Measurements from ENCODE around the gene SNX24.
A peak's percentile ranks its signal among the peaks of the same experiment; 100 is the strongest.

The SNX24 gene, protein sequence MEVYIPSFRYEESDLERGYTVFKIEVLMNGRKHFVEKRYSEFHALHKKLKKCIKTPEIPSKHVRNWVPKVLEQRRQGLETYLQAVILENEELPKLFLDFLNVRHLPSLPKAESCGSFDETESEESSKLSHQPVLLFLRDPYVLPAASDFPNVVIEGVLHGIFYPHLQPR

DNA sequence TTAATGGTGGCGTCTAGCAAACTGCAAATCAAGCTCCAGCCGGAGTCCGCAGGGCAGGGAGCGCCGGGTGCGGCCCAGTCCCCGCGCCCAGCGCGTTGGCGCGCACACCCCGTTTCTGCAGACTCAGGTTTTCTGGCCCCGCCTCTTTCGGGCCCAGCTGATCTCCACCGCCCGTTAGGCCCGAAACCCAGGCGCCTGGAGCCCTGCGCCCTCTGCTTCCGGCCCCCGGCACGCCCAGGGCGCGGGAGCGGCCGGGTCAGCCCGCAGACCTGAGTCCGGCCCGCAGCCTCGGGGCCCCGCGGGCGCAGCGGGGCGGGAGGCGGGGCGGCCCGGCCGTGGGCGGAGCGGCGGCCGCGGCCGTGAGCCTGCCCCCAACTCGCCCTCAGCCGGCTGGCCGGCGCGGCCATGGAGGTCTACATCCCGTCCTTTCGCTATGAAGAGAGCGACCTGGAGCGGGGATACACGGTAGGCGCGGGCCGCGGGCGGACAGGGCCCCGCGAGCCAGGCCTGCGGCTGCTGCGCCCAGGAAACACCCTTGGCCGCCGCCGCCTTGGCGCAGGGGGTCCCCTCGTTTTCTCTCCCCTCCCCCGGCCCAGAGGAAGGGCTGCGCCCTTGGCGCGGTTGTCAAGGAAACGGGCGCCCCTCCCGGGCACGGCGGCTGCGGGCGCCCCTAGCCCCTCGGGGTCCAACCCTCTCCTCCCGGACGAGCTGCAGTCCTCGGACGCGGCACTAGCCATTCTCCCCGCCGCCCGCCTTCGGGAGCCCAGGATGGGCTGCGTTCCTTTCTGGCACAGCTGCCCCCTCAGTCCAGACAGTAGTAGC is at the start of gene SNX24:
TSS of gene SNX24 (plus strand) at position 385 of the 822 bp plus-strand sequence. CDS start at position 406, 21 bp downstream.
- peak; percentile 31 for DNase-seq (ENCODE audit: low read depth)
- peak within 1 kb of the TSS; percentile 61 for H3K4me3 ChIP-seq (ENCODE audit: low read length)
- TF ChIP-seq, protein P1, sequence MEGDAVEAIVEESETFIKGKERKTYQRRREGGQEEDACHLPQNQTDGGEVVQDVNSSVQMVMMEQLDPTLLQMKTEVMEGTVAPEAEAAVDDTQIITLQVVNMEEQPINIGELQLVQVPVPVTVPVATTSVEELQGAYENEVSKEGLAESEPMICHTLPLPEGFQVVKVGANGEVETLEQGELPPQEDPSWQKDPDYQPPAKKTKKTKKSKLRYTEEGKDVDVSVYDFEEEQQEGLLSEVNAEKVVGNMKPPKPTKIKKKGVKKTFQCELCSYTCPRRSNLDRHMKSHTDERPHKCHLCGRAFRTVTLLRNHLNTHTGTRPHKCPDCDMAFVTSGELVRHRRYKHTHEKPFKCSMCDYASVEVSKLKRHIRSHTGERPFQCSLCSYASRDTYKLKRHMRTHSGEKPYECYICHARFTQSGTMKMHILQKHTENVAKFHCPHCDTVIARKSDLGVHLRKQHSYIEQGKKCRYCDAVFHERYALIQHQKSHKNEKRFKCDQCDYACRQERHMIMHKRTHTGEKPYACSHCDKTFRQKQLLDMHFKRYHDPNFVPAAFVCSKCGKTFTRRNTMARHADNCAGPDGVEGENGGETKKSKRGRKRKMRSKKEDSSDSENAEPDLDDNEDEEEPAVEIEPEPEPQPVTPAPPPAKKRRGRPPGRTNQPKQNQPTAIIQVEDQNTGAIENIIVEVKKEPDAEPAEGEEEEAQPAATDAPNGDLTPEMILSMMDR (conservative IDR thresholded peaks at IDR 0.05; ENCODE audit: low read depth, low read length): no peak

DNA sequence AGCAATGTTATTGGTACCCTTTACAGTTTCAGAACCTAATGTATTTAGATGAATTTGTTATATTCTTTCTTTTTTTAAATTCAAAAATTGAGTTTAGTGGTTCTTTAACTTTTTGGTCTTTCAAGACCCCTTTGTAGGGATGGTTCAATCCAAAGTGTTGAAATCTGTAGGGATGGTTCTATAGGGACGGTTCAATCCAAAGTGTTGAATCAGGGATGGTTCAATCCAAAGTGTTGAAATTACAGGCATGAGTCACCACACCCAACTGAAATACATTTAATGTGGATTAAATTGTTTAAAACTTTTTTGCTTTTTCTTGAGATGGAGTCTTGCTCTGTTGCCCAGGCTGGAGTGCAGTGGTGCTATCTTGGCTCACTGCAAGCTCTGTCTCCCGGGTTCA is 39.9 kb upstream of the SNX24 start:
- DNase-seq (ENCODE audit: low read depth): no peak
- H3K4me3 ChIP-seq (ENCODE audit: low read length): no peak overlapping the region
- TF ChIP-seq, protein P1 (conservative IDR thresholded peaks at IDR 0.05; ENCODE audit: low read depth, low read length): no peak

DNA sequence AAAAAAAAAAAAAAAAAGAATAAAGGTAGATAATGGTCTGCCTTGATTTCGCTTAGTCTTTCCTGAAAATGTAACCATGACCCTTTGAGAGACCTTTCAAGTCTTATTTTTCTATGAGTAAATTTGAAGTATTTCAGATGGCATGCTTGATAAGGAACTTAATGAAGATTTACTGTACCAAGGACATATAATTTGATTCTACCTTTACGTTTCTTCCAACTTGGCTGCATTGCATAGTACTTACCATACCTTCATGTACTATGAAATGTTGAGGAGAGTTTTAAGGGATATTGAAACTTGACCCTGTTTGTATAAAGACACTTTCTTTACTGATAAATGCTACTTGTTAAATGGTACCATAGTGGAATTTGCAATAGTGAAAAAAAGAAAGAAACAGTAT is 35.0 kb upstream of the SNX24 start:
- no peak overlapping the region for H3K4me3 ChIP-seq (ENCODE audit: low read length)
- TF ChIP-seq, protein P1 (conservative IDR thresholded peaks at IDR 0.05; ENCODE audit: low read depth, low read length): no peak
- no peak for DNase-seq (ENCODE audit: low read depth)

DNA sequence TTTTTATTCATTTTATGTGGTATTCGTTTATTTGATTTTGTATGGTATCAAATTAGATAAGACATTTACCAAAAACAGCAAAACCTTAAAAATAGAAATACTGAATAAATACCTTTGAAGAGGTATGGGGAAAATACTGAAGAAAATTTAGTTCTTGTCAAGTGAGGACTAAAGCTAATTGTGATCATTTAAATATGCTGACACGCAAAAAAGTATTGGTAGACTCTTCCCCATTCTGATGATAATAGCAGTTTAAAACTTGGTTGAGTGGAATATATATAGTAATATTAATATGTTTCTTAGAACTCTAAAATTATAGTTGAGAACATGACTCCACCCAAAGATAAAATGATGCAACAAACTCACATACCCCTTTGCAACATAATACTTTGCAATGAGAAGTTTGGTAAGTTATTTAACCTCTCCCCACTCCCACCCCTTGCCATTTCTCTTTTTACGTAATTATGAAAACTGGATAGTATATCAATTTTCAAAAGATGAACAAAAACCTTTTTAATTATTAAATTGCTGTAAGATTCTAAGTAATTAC is 30.1 kb upstream of the SNX24 start:
- TF ChIP-seq, protein P1 (conservative IDR thresholded peaks at IDR 0.05; ENCODE audit: low read depth, low read length): no peak
- H3K4me3 ChIP-seq (ENCODE audit: low read length): no peak overlapping the region
- DNase-seq (ENCODE audit: low read depth): no peak

DNA sequence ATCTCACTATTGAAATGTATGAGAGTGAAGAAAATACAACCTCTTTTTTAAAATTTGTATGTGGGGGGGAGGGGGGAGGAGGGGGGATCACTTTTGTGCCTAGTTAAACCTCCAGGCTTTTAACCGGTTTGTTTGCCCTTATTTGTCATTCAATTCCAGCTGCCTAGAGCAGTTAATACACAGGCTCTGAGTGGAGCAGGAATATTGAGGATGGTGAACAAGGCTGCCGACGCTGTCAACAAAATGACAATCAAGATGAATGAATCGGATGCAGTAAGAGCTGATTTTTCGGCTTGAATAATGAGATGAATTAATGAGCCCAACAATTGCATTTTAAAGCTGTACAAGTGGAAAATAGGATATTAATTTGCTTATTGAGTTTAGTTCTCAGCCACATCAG is 28.7 kb upstream of the SNX24 start:
- TF ChIP-seq, protein P1 (conservative IDR thresholded peaks at IDR 0.05; ENCODE audit: low read depth, low read length): no peak
- DNase-seq (ENCODE audit: low read depth): no peak
- H3K4me3 ChIP-seq (ENCODE audit: low read length): no peak overlapping the region

DNA sequence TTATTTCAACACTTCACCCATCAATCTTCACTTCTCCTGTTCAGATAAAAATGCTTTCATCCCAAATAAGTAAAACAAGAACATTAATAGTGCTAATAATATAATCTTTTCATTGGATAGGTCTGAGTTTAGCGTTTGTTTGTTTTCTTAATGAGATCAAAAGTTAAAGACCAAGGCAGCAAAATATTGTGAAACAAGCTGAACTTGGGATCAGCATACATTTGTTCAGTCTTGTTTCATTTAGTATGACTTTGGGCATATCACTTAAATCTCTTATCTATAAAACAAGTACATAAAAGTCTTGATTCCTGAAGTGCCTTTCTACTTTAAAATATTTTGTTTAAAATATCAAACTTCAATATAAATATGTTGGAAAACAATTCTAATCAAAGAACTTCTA is 13.4 kb upstream of the SNX24 start:
- DNase-seq (ENCODE audit: low read depth): no peak
- H3K4me3 ChIP-seq (ENCODE audit: low read length): no peak overlapping the region
- TF ChIP-seq, protein P1 (conservative IDR thresholded peaks at IDR 0.05; ENCODE audit: low read depth, low read length): no peak
